Measurements from ENCODE around the gene KRTAP4-7. TPM values are rescaled to one million over a fixed set of nuclear protein-coding genes. Genes with fewer than 3 reads are reported as not detected.

Gene KRTAP4-7
- total RNA-seq, 2 donors from 2014 or later: not detected

DNA sequence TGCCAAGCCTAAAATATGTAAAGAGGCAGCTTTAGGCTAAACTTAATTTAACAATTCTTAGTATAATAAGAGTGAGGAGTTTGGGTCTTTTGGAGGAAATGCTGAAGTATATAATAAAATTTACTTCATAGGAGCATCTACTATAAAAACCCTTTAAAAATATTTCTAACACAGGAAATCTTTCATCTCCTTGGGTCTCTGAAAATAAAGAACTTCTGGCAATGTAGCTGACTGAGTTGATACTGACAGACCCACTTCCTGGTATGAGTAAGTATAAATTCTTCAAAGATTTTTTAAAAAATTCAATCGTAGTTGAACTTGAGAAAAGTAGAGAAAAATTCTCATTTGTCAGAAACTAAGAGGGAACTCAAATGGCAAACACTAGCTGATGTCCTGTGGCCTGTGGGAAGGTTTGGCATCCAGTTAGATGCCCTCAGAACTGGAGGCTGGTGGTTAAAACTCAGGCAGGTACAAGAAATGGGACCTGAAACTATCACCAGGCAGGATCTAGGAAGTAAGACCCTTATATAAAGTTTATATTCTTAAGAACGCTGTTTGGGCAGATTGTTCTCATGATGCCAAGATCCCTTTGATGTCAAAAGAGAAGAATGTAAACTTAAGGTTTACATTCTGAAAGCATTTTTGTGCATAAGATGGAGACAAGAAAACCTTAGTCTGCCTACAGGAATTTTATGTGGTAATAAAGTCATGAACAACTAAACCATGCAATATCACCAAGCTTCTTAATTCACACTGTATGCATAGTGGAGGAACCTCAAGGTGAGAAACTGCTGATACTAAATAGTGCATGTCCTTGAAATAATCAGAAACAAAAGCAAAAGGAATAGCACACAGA is 50.2 kb downstream of the KRTAP4-7 start:
- intact Hi-C loops (cut with DNase I): no loop called here
- no peak for DNase-seq (ENCODE audit: low spot score)

Other genes with a start within 250 kb of the KRTAP4-7 start
- gene KRT12, start 216.9 kb upstream of the KRTAP4-7 start, total RNA-seq: not detected
- not detected for gene KRT20, start 198.9 kb upstream of the KRTAP4-7 start, total RNA-seq
- gene KRT23, start 146.5 kb upstream of the KRTAP4-7 start, total RNA-seq: under 1 TPM; 0.24 to 0.37 TPM
- not detected for gene KRT39, start 117.2 kb upstream of the KRTAP4-7 start, total RNA-seq
- not detected for gene KRT40, start 99.8 kb upstream of the KRTAP4-7 start, total RNA-seq
- not detected for gene KRTAP3-3, start 90.0 kb upstream of the KRTAP4-7 start, total RNA-seq
- gene KRTAP3-2, start 84.2 kb upstream of the KRTAP4-7 start, total RNA-seq: not detected
- gene KRTAP3-1, start 75.0 kb upstream of the KRTAP4-7 start, total RNA-seq: not detected
- not detected for gene KRTAP1-5, start 56.9 kb upstream of the KRTAP4-7 start, total RNA-seq
- not detected for gene KRTAP1-4, start 54.0 kb upstream of the KRTAP4-7 start, total RNA-seq
- not detected for gene KRTAP1-3, start 49.3 kb upstream of the KRTAP4-7 start, total RNA-seq
- not detected for gene KRTAP1-1, start 42.7 kb upstream of the KRTAP4-7 start, total RNA-seq
- gene KRTAP2-1, start 36.8 kb upstream of the KRTAP4-7 start, total RNA-seq: not detected
- not detected for gene KRTAP2-2, start 28.9 kb upstream of the KRTAP4-7 start, total RNA-seq
- gene KRTAP2-3, start 24.0 kb upstream of the KRTAP4-7 start, total RNA-seq: not detected
- not detected for gene KRTAP2-4, start 18.3 kb upstream of the KRTAP4-7 start, total RNA-seq
- not detected for gene KRTAP4-8, start 14.0 kb downstream of the KRTAP4-7 start, total RNA-seq
- gene KRTAP4-16, start 18.1 kb downstream of the KRTAP4-7 start, total RNA-seq: not detected
- gene KRTAP4-9, start 21.2 kb downstream of the KRTAP4-7 start, total RNA-seq: not detected
- not detected for gene KRTAP4-11, start 34.2 kb downstream of the KRTAP4-7 start, total RNA-seq
- gene KRTAP4-12, start 40.0 kb downstream of the KRTAP4-7 start, total RNA-seq: not detected
- not detected for gene KRTAP4-6, start 56.4 kb downstream of the KRTAP4-7 start, total RNA-seq
- gene KRTAP4-5, start 65.7 kb downstream of the KRTAP4-7 start, total RNA-seq: not detected
- not detected for gene KRTAP4-4, start 76.6 kb downstream of the KRTAP4-7 start, total RNA-seq
- not detected for gene KRTAP4-3, start 84.1 kb downstream of the KRTAP4-7 start, total RNA-seq
- not detected for gene KRTAP4-2, start 94.1 kb downstream of the KRTAP4-7 start, total RNA-seq
- gene KRTAP4-1, start 100.8 kb downstream of the KRTAP4-7 start, total RNA-seq: not detected
- not detected for gene KRTAP9-1, start 105.7 kb downstream of the KRTAP4-7 start, total RNA-seq
- not detected for gene KRTAP9-2, start 142.5 kb downstream of the KRTAP4-7 start, total RNA-seq
- not detected for gene KRTAP9-3, start 148.3 kb downstream of the KRTAP4-7 start, total RNA-seq
- gene KRTAP9-8, start 153.8 kb downstream of the KRTAP4-7 start, total RNA-seq: not detected
- not detected for gene KRTAP9-4, start 165.5 kb downstream of the KRTAP4-7 start, total RNA-seq
- not detected for gene KRTAP9-9, start 171.2 kb downstream of the KRTAP4-7 start, total RNA-seq
- not detected for gene KRTAP9-6, start 181.2 kb downstream of the KRTAP4-7 start, total RNA-seq
- not detected for gene KRTAP9-7, start 191.5 kb downstream of the KRTAP4-7 start, total RNA-seq
- gene KRTAP29-1, start 218.7 kb downstream of the KRTAP4-7 start, total RNA-seq: not detected
- not detected for gene KRTAP16-1, start 225.2 kb downstream of the KRTAP4-7 start, total RNA-seq
- gene KRTAP17-1, start 231.6 kb downstream of the KRTAP4-7 start, total RNA-seq: not detected